T-cell (primary cell): ENCODE measurements around the gene KLF4. TPM values are rescaled to one million over a fixed set of nuclear protein-coding genes. Genes with fewer than 3 reads are reported as not detected.

Source experiments
- ATAC-seq, 4 experiments: fragments of 200-7000 bp in 3 of 4; fragments of 150-1000 bp in 1 of 4; cut with Tn5 transposase; replicated peaks in 1 of 4; 1 replicate in 3 of 4; 2 replicates in 1 of 4; pipeline ENCODE4 v1.10.0; 2021; ENCODE audit warnings: moderate library complexity in 3 of 4, mild to moderate bottlenecking in 2 of 4, moderate number of reproducible peaks in 1 of 4
- CTCF ChIA-PET, 2 donors: fragments of 300-600 bp; sonication (Branson Sonifier 250); formaldehyde crosslinking; loops; one replicate each; lab custom pipeline; 2022; ENCODE audit warnings: antibody characterized with exemption in 2 of 2; lab: Charles Lee
- POLR2A ChIA-PET, 2 donors: fragments of 300-600 bp; sonication (Branson Sonifier 250); formaldehyde crosslinking; loops; one replicate each; lab custom pipeline; 2022; ENCODE audit warnings: antibody characterized with exemption in 2 of 2; lab: Charles Lee
- DNase-seq, 35 experiments: peaks; one replicate each; pipeline versions ENCODE4 v3.0.0 to v3.0.0-alpha.2; 2013 to 2023
- H3K27ac ChIP-seq: one replicate; pipeline ENCODE4 v1.5.1; 2013; ENCODE audit warnings: low read length
- H3K27me3 ChIP-seq, 2 experiments: replicated peaks in 1 of 2; 1 replicate in 1 of 2; 2 replicates in 1 of 2; pipeline versions ENCODE4 v1.6.1 to v1.7.0; 2013; ENCODE audit warnings: low read length in 1 of 2, mixed read lengths in 1 of 2; ENCODE audit not compliant: control insufficient read depth in 2 of 2, insufficient read depth in 2 of 2; ENCODE audit errors: extremely low read depth in 1 of 2
- H3K36me3 ChIP-seq, 2 donors: 1 replicate in 1 of 2; 2 replicates in 1 of 2; pipeline versions ENCODE4 v1.6.1 to v1.7.0; 2013; ENCODE audit warnings: low read length in 1 of 2; ENCODE audit not compliant: control insufficient read depth in 2 of 2, insufficient read depth in 1 of 2; ENCODE audit errors: extremely low read depth in 1 of 2
- H3K4me1 ChIP-seq, 2 experiments: 1 replicate in 1 of 2; 2 replicates in 1 of 2; pipeline versions ENCODE4 v1.6.1 to v1.7.0; 2013; ENCODE audit warnings: low read length in 2 of 2, mixed read lengths in 1 of 2; ENCODE audit not compliant: insufficient read depth in 2 of 2, control insufficient read depth in 1 of 2; ENCODE audit errors: extremely low read depth in 1 of 2
- H3K4me3 ChIP-seq, 2 donors: 1 replicate in 1 of 2; 2 replicates in 1 of 2; pipeline versions ENCODE4 v1.5.1 to v1.7.0; 2013; ENCODE audit warnings: mild to moderate bottlenecking in 2 of 2, low read length in 1 of 2, moderate library complexity in 1 of 2; ENCODE audit not compliant: control insufficient read depth in 1 of 2; ENCODE audit errors: extremely low read depth in 1 of 2
- H3K9me3 ChIP-seq: 2 replicates; pipeline ENCODE4 v1.7.0; 2013
- H3K27ac Mint-ChIP-seq, 2 donors: one replicate each; pipeline ENCODE4 v1.8.0; 2020 to 2021; ENCODE audit warnings: mild to moderate bottlenecking in 2 of 2, mixed read lengths in 2 of 2
- H3K27me3 Mint-ChIP-seq, 2 donors: one replicate each; pipeline ENCODE4 v1.8.0; 2021 to 2022; ENCODE audit warnings: mixed read lengths in 2 of 2
- H3K36me3 Mint-ChIP-seq: one replicate; pipeline ENCODE4 v1.8.0; 2021; ENCODE audit warnings: mixed read lengths
- H3K4me1 Mint-ChIP-seq, 3 donors: one replicate each; pipeline ENCODE4 v1.8.0; 2020 to 2022; ENCODE audit warnings: mixed read lengths in 3 of 3, mild to moderate bottlenecking in 1 of 3
- H3K4me3 Mint-ChIP-seq, 3 donors: one replicate each; pipeline ENCODE4 v1.8.0; 2020 to 2022; ENCODE audit warnings: mild to moderate bottlenecking in 3 of 3, mixed read lengths in 3 of 3, moderate library complexity in 3 of 3
- H3K9me3 Mint-ChIP-seq, 3 donors: one replicate each; pipeline ENCODE4 v1.8.0; 2020 to 2022; ENCODE audit warnings: mixed read lengths in 3 of 3
- WGBS: methylation state at CpG from one replicate; pipeline ENCODE4 v1.1.5; 2013; ENCODE audit warnings: missing lambda C conversion rate; ENCODE audit not compliant: insufficient coverage; 5-methylcytosine and 5-hydroxymethylcytosine counted together
- total RNA-seq, 35 experiments: library from RNA in 6 of 35; stranded (reverse) in 6 of 35; fragments of 120-200 nt in 1 of 35; gene quantifications; one replicate each; pipeline versions ENCODE4 v1.2.1 to v1.2.4 and lab custom pipeline; 2013 to 2026

Gene KLF4
- total RNA-seq, 5 donors from 2014 or later (not counting 1 experiment from before 2014, with no cell fraction given) = 1.1 to 21.6 (median 1.5) TPM

- DNase-seq (no peak), ATAC-seq (no peak)
- peaks cover 7 to 17% of the 10 kb centered on the region in 2 donors for H3K27me3 Mint-ChIP-seq
- ChIA-PET CTCF (interaction anchor here in 1 of 2 donors (0.6 kb wide), 1 partner anchor 983 kb away, joined by 3 read pairs; no protein-coding TSS in a partner anchor), POLR2A (no interaction called here)
- H3K27me3 ChIP-seq = peaks cover 0 to 8% of the 10 kb centered on the region in 2 experiments
- no peaks in the 10 kb centered on the region for H3K4me1 ChIP-seq
- H3K4me3 ChIP-seq = no peak overlapping the region
- no peak overlapping the region for H3K27ac ChIP-seq
- H3K9me3 ChIP-seq = no peaks in the 10 kb centered on the region
- H3K36me3 Mint-ChIP-seq = no peaks in the 10 kb centered on the region
- H3K4me3 Mint-ChIP-seq = no peak overlapping the region
- 59% methylated on average over 3 of the region's 9 CpGs for WGBS
- peaks cover 3 to 4% (median 3%) of the 10 kb centered on the region in 3 donors for H3K9me3 Mint-ChIP-seq
- H3K4me1 Mint-ChIP-seq = no peaks in the 10 kb centered on the region
- no peak overlapping the region for H3K27ac Mint-ChIP-seq
- H3K36me3 ChIP-seq = no peaks in the 10 kb centered on the region
These were observed 16.8 kb downstream of the KLF4 start for GRCh38 chr9:107472581-107473340.

- no peak overlapping the region for H3K4me3 Mint-ChIP-seq
- no peaks in the 10 kb centered on the region for H3K4me1 ChIP-seq
- H3K27ac ChIP-seq = no peak overlapping the region
- no peak for DNase-seq
- CTCF ChIA-PET = interaction anchor here in 1 of 2 donors (0.7 kb wide), 1 partner anchor 1421 kb away, joined by 3 read pairs; no protein-coding TSS in a partner anchor
- WGBS = 82% methylated on average over 4 of the region's 6 CpGs
- no peaks in the 10 kb centered on the region for H3K36me3 ChIP-seq
- H3K4me3 ChIP-seq = no peak overlapping the region
- peaks cover 8 to 12% of the 10 kb centered on the region in 2 experiments for H3K27me3 ChIP-seq
- no peaks in the 10 kb centered on the region for H3K36me3 Mint-ChIP-seq
- peaks cover 3 to 4% (median 3%) of the 10 kb centered on the region in 3 donors for H3K9me3 Mint-ChIP-seq
- H3K27ac Mint-ChIP-seq = no peak overlapping the region
- H3K9me3 ChIP-seq = no peaks in the 10 kb centered on the region
- POLR2A ChIA-PET = no interaction called here
- H3K27me3 Mint-ChIP-seq = peaks cover 15 to 28% of the 10 kb centered on the region in 2 donors
- no peak for ATAC-seq
- no peaks in the 10 kb centered on the region for H3K4me1 Mint-ChIP-seq
These were observed 18.0 kb downstream of the KLF4 start for GRCh38 chr9:107471552-107471951.

- Mint-ChIP-seq H3K27me3 (peaks cover 37 to 51% of the 10 kb centered on the region in 2 donors), H3K4me3 (no peak overlapping the region), H3K4me1 (peaks cover 4 to 9% (median 5%) of the 10 kb centered on the region in 3 donors), H3K9me3 (peaks cover 3 to 4% (median 3%) of the 10 kb centered on the region in 3 donors), H3K36me3 (no peaks in the 10 kb centered on the region), H3K27ac (no peak overlapping the region)
- ChIA-PET POLR2A (no interaction called here), CTCF (no interaction called here)
- Histone ChIP-seq H3K27me3 (peaks cover 10 to 31% of the 10 kb centered on the region in 2 experiments), H3K36me3 (no peaks in the 10 kb centered on the region), H3K4me1 (peaks cover 0 to 10% of the 10 kb centered on the region in 2 experiments), H3K9me3 (no peaks in the 10 kb centered on the region), H3K4me3 (no peak overlapping the region), H3K27ac (no peak overlapping the region)
- no CpG with 5 or more reads among the region's 1 CpG for WGBS
- DNase-seq (no peak), ATAC-seq (no peak)
These were observed 22.2 kb downstream of the KLF4 start for GRCh38 chr9:107467416-107467815.

GRCh38 chr9:107466826-107467225 lies 22.7 kb downstream of the KLF4 start:
- WGBS = no CpG with 5 or more reads among the region's 2 CpGs
- Histone ChIP-seq H3K9me3 (no peaks in the 10 kb centered on the region), H3K27me3 (peaks cover 10 to 31% of the 10 kb centered on the region in 2 experiments), H3K36me3 (no peaks in the 10 kb centered on the region), H3K4me3 (no peak overlapping the region), H3K27ac (no peak overlapping the region), H3K4me1 (peaks cover 0 to 10% of the 10 kb centered on the region in 2 experiments)
- CTCF ChIA-PET = no interaction called here
- Mint-ChIP-seq H3K27me3 (peaks cover 42 to 57% of the 10 kb centered on the region in 2 donors), H3K36me3 (no peaks in the 10 kb centered on the region), H3K27ac (no peak overlapping the region), H3K4me3 (no peak overlapping the region), H3K4me1 (peaks cover 4 to 9% (median 5%) of the 10 kb centered on the region in 3 donors), H3K9me3 (peaks cover 3 to 4% (median 3%) of the 10 kb centered on the region in 3 donors)
- POLR2A ChIA-PET = no interaction called here
- ATAC-seq (no peak), DNase-seq (no peak)

- Mint-ChIP-seq H3K4me3 (peak overlapping the region in 2 of 3 donors; percentile 54 to 56), H3K27ac (no peak overlapping the region), H3K36me3 (no peaks in the 10 kb centered on the region), H3K9me3 (no peaks in the 10 kb centered on the region), H3K27me3 (peaks cover 44 to 53% of the 10 kb centered on the region in 2 donors), H3K4me1 (peaks cover 4 to 9% (median 5%) of the 10 kb centered on the region in 3 donors)
- no peaks in the 10 kb centered on the region for H3K9me3 ChIP-seq
- H3K27me3 ChIP-seq = peaks cover 10 to 31% of the 10 kb centered on the region in 2 experiments
- peak overlapping the region in 1 of 2 donors; percentile 11 for H3K4me3 ChIP-seq
- peak in 2 of 35 experiments; percentile 3 to 21 for DNase-seq
- ChIA-PET POLR2A (interaction anchor here in 1 of 2 donors (0.6 kb wide), 1 partner anchor 43 kb away, joined by 3 read pairs; no protein-coding TSS in a partner anchor), CTCF (no interaction called here)
- peaks cover 0 to 10% of the 10 kb centered on the region in 2 experiments for H3K4me1 ChIP-seq
- no peaks in the 10 kb centered on the region for H3K36me3 ChIP-seq
- ATAC-seq = peak in 2 of 4 experiments; percentile 24 to 27
- no peak overlapping the region for H3K27ac ChIP-seq
- WGBS = 7% methylated on average over 65 of the region's 75 CpGs
These were observed 23.8 kb downstream of the KLF4 start for GRCh38 chr9:107465467-107466451.

GRCh38 chr9:107464516-107464915 lies 25.1 kb downstream of the KLF4 start:
- DNase-seq (no peak), ATAC-seq (no peak)
- Histone ChIP-seq H3K27ac (no peak overlapping the region), H3K4me3 (no peak overlapping the region), H3K27me3 (peaks cover 10 to 26% of the 10 kb centered on the region in 2 experiments), H3K36me3 (no peaks in the 10 kb centered on the region), H3K9me3 (no peaks in the 10 kb centered on the region), H3K4me1 (peaks cover 0 to 10% of the 10 kb centered on the region in 2 experiments)
- Mint-ChIP-seq H3K27ac (no peak overlapping the region), H3K4me1 (peaks cover 4 to 9% (median 5%) of the 10 kb centered on the region in 3 donors), H3K27me3 (peaks cover 46 to 57% of the 10 kb centered on the region in 2 donors), H3K4me3 (peak overlapping the region in 1 of 3 donors; percentile 54), H3K36me3 (no peaks in the 10 kb centered on the region), H3K9me3 (no peaks in the 10 kb centered on the region)
- ChIA-PET CTCF (interaction anchor here in 1 of 2 donors (0.7 kb wide), 1 partner anchor 345 kb away, joined by 4 read pairs; no protein-coding TSS in a partner anchor), POLR2A (no interaction called here)
